GM12801 (cell line): Measurements from ENCODE around the gene PRICKLE1.

Experiments used
- CTCF ChIP-seq: IDR thresholded peaks from one replicate; pipeline ENCODE4 v1.5.1; 2011; ENCODE audit warnings: control low read depth; ENCODE audit not compliant: insufficient read length; ENCODE audit errors: extremely low read depth

PRICKLE1 gene

GRCh38 chr12:42587601-42588523, 1.7 kb downstream of the PRICKLE1 start:
- no peak for TF ChIP-seq CTCF

GRCh38 chr12:42586268-42586667, 3.3 kb downstream of the PRICKLE1 start:
- TF ChIP-seq CTCF: no peak

- TF ChIP-seq CTCF: no peak
These were observed 3.7 kb downstream of the PRICKLE1 start for GRCh38 chr12:42585841-42586216.

- no peak for TF ChIP-seq CTCF
These were observed 4.2 kb downstream of the PRICKLE1 start for GRCh38 chr12:42585154-42585840.

GRCh38 chr12:42584651-42585111, 4.9 kb downstream of the PRICKLE1 start:
- TF ChIP-seq CTCF: no peak

- no peak for TF ChIP-seq CTCF
These were observed 6.5 kb downstream of the PRICKLE1 start for GRCh38 chr12:42583016-42583415.

- no peak for TF ChIP-seq CTCF
These were observed 7.0 kb downstream of the PRICKLE1 start for GRCh38 chr12:42582498-42582897.
